BE2C (cell line): ENCODE measurements around the gene C20orf96.
A peak's percentile ranks its signal among the peaks of the same experiment; 100 is the strongest.

Experiments
- DNase-seq: peaks from one replicate; pipeline ENCODE4 v3.0.0-alpha.2; 2020
- H3K27me3 ChIP-seq: fragments of 250-450 bp; sonication (Bioruptor Pico); 2 replicates; pipeline ENCODE4 v1.5.1; 2020; ENCODE audit warnings: mild to moderate bottlenecking
- H3K36me3 ChIP-seq: fragments of 250-450 bp; sonication (Bioruptor Pico); 2 replicates; pipeline ENCODE4 v1.5.1; 2020; ENCODE audit warnings: mild to moderate bottlenecking
- H3K4me1 ChIP-seq: fragments of 250-450 bp; sonication (Bioruptor Pico); 2 replicates; pipeline ENCODE4 v1.5.1; 2020
- H3K4me3 ChIP-seq: 2 replicates; pipeline ENCODE4 v1.5.1; 2011; ENCODE audit warnings: low read depth, low read length
- H3K9me3 ChIP-seq: fragments of 250-450 bp; sonication (Bioruptor Pico); 2 replicates; pipeline ENCODE4 v1.5.1; 2020
- CTCF ChIP-seq: IDR thresholded peaks from 2 replicates; pipeline ENCODE4 v1.5.1; 2012; ENCODE audit warnings: mild to moderate bottlenecking, low read depth, low read length

The C20orf96 gene

GRCh38 chr20:272718-273117, 17.8 kb downstream of the C20orf96 start:
- Histone ChIP-seq H3K4me1 (no peaks in the 10 kb centered on the region), H3K27me3 (no peaks in the 10 kb centered on the region), H3K4me3 (no peak overlapping the region), H3K36me3 (no peaks in the 10 kb centered on the region), H3K9me3 (no peaks in the 10 kb centered on the region)
- DNase-seq = no peak
- no peak for TF ChIP-seq CTCF

- no peak overlapping the region for H3K4me3 ChIP-seq
- H3K9me3 ChIP-seq = no peaks in the 10 kb centered on the region
- no peaks in the 10 kb centered on the region for H3K4me1 ChIP-seq
- no peaks in the 10 kb centered on the region for H3K27me3 ChIP-seq
- no peaks in the 10 kb centered on the region for H3K36me3 ChIP-seq
- DNase-seq = no peak
- no peak for TF ChIP-seq CTCF
Measured at GRCh38 chr20:271528-271927, 19.0 kb downstream of the C20orf96 start.

DNA sequence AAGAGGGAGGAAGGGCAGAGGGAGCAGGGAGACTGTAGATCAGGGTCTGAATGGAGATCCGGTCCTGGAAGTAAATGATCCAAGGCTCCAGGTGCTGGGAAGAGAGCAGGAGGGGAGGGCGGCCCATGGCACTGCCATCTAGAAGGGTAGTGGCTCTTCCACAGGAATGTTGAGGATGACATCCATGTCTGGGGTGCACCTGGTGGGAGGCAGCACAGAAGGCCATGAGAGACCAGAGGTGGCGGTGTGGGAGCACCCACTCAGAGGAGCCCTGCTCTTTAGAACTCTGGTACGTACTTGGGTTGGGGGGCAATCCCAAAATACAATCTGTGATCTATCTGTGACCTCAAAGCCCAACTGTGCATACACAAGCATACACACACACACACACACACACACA, 19.5 kb downstream of the C20orf96 start:
- H3K27me3 ChIP-seq = no peaks in the 10 kb centered on the region
- H3K4me3 ChIP-seq = no peak overlapping the region
- TF ChIP-seq CTCF = no peak
- no peaks in the 10 kb centered on the region for H3K36me3 ChIP-seq
- H3K9me3 ChIP-seq = no peaks in the 10 kb centered on the region
- DNase-seq = no peak
- H3K4me1 ChIP-seq = no peaks in the 10 kb centered on the region

DNA sequence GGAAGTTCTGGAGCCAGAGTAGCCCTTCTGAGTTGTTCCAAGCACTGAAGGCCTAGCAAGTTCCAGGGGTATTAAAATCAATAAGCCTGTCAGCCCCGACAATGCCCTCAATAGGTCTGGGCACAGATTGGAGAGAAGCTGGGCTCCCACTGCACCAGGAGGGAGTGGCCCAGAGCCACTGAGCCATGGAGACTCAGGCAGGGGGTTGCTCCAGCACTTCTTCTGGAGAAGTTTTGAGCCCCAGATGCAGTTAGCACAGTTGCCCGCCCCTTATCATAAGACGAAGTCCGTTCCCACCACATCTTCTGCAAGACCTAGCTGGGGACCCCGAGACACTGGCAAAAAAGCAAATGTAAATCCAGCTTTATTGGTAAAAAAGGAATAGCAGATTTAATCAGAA, 20.0 kb downstream of the C20orf96 start:
- H3K4me1 ChIP-seq = no peaks in the 10 kb centered on the region
- H3K27me3 ChIP-seq = no peaks in the 10 kb centered on the region
- no peaks in the 10 kb centered on the region for H3K36me3 ChIP-seq
- H3K4me3 ChIP-seq = no peak overlapping the region
- no peak for TF ChIP-seq CTCF
- no peak for DNase-seq
- no peaks in the 10 kb centered on the region for H3K9me3 ChIP-seq

- DNase-seq = peak; percentile 87
- TF ChIP-seq CTCF = peak; percentile 63
- peak overlapping the region; percentile 59 for H3K4me3 ChIP-seq
- no peaks in the 10 kb centered on the region for H3K4me1 ChIP-seq
- no peaks in the 10 kb centered on the region for H3K36me3 ChIP-seq
- H3K9me3 ChIP-seq = no peaks in the 10 kb centered on the region
- no peaks in the 10 kb centered on the region for H3K27me3 ChIP-seq
Measured at GRCh38 chr20:266596-267562, 23.7 kb downstream of the C20orf96 start.

DNA sequence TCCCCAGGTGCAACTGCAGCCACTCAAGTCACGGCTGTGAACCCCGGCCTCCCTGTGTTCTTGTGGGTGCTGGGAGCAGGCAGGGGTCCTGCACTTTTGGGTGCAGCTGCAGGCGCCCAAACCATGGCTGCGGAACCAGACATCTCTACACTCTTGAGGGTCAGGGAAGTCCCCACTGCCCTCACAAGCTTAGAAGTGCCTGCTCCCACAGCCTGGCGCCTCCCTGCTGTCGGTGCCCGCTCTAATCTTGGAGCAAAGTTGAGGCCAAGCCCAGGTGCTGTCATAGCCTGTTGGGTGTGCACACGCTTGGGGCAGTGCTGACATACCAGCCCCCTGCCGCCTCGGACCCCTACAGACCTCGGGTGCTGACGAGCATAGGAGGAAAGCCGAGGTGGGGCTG, 26.8 kb downstream of the C20orf96 start:
- Histone ChIP-seq H3K27me3 (no peaks in the 10 kb centered on the region), H3K4me3 (no peak overlapping the region), H3K36me3 (no peaks in the 10 kb centered on the region), H3K4me1 (no peaks in the 10 kb centered on the region), H3K9me3 (no peaks in the 10 kb centered on the region)
- no peak for DNase-seq
- TF ChIP-seq CTCF = no peak
